CD4-positive, alpha-beta T cell (primary cell): ENCODE data around the gene MYRIP. TPM values are rescaled to one million over a fixed set of nuclear protein-coding genes. Genes with fewer than 3 reads are reported as not detected.

Source experiments
- ATAC-seq: fragments of 200-7000 bp; cut with Tn5 transposase; one replicate; pipeline ENCODE4 v1.10.0; 2022; ENCODE audit warnings: mild to moderate bottlenecking; ENCODE audit not compliant: poor library complexity
- CTCF ChIA-PET: fragments of 350-600 bp; sonication (Branson Sonifier 250); formaldehyde crosslinking; loops from one replicate; lab custom pipeline; 2021; ENCODE audit warnings: antibody characterized with exemption, inconsistent platforms; lab: Charles Lee
- POLR2A ChIA-PET: fragments of 350-600 bp; sonication (Branson Sonifier 250); formaldehyde crosslinking; loops from one replicate; lab custom pipeline; 2021; ENCODE audit warnings: antibody characterized with exemption, inconsistent platforms; lab: Charles Lee
- DNase-seq, 14 experiments: peaks; one replicate each; pipeline ENCODE4 v3.0.0-alpha.2; 2013 to 2020; ENCODE audit warnings: mixed read lengths in 2 of 14
- H3K27ac ChIP-seq, 2 donors: one replicate each; pipeline versions ENCODE4 v1.5.1 to v1.7.0; 2013; ENCODE audit warnings: low read length in 2 of 2, low read depth in 1 of 2, mild to moderate bottlenecking in 1 of 2
- H3K27me3 ChIP-seq, 2 experiments: 1 replicate in 1 of 2; 2 replicates in 1 of 2; pipeline versions ENCODE4 v1.6.1 to v1.7.0; 2013; ENCODE audit warnings: low read length in 2 of 2, control low read depth in 1 of 2, mild to moderate bottlenecking in 1 of 2, moderate library complexity in 1 of 2; ENCODE audit not compliant: insufficient read depth in 2 of 2, control insufficient read depth in 1 of 2
- H3K36me3 ChIP-seq: one replicate; pipeline ENCODE4 v1.6.1; 2013; ENCODE audit warnings: low read length, control low read depth; ENCODE audit not compliant: insufficient read depth
- H3K4me1 ChIP-seq: one replicate; pipeline ENCODE4 v1.6.1; 2013; ENCODE audit warnings: low read length, control low read depth; ENCODE audit not compliant: insufficient read depth
- H3K4me3 ChIP-seq: one replicate; pipeline ENCODE4 v1.5.1; 2013; ENCODE audit warnings: mild to moderate bottlenecking, low read length, moderate library complexity
- H3K9me3 ChIP-seq, 2 experiments: 1 replicate in 1 of 2; 2 replicates in 1 of 2; pipeline versions ENCODE4 v1.6.1 to v1.7.0; 2013; ENCODE audit warnings: low read length in 2 of 2, mild to moderate bottlenecking in 2 of 2, control low read depth in 1 of 2, moderate library complexity in 1 of 2; ENCODE audit not compliant: control insufficient read depth in 1 of 2, insufficient read depth in 1 of 2
- H3K27ac Mint-ChIP-seq: one replicate; pipeline ENCODE4 v1.8.0; 2020; ENCODE audit warnings: mixed read lengths
- H3K27me3 Mint-ChIP-seq: one replicate; pipeline ENCODE4 v1.8.0; 2021; ENCODE audit warnings: mixed read lengths
- H3K36me3 Mint-ChIP-seq: one replicate; pipeline ENCODE4 v1.8.0; 2021; ENCODE audit warnings: low read depth, mixed read lengths
- H3K4me1 Mint-ChIP-seq: one replicate; pipeline ENCODE4 v1.8.0; 2021; ENCODE audit warnings: low read depth, mixed read lengths
- H3K4me3 Mint-ChIP-seq: one replicate; pipeline ENCODE4 v1.8.0; 2020; ENCODE audit warnings: mild to moderate bottlenecking, mixed read lengths
- H3K9me3 Mint-ChIP-seq: one replicate; pipeline ENCODE4 v1.8.0; 2020; ENCODE audit warnings: mixed read lengths
- intact Hi-C, 2 experiments: fragments of 100-400 bp; cut with DNase I in 1 of 2; cut with micrococcal nuclease in 1 of 2; formaldehyde crosslinking; loops; one replicate each; pipeline versions ENCODE4 v1.15.1 to v1.9.0; 2023 to 2025; cut with DNase I, micrococcal nuclease
- total RNA-seq, 174 experiments: library from RNA in 2 of 174; stranded (reverse) in 2 of 174; gene quantifications; one replicate each; pipeline ENCODE4 v1.2.3 and lab custom pipeline; 2021 to 2026
- TF ChIP-seq, protein P1 (sequence below): fragments of 200-600 bp; IDR thresholded peaks from one replicate; pipeline ENCODE4 v1.8.0; 2022; ENCODE audit warnings: antibody characterized with exemption, mild to moderate bottlenecking

Gene MYRIP
- total RNA-seq, 2 experiments from 2014 or later = not detected

DNA sequence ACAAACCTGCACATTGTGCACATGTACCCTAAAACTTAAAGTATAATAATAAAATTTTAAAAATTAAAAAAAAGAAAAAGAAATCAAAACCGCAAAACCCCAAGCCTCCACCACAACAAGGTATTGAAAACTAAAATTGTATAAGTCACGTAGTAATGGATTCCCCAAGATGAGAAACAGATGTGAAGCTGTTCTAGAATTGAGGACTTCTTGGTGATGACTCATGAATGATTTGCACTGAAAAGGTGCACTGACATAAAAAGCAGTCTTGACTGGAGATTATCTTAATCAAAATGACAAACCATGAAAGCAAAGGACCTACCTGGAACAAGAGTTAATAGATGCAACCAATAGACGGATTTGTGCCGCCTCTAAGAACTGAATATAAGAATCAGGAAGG, 225.8 kb downstream of the MYRIP start:
- Mint-ChIP-seq H3K4me1 (no peaks in the 10 kb centered on the region), H3K9me3 (peaks cover 2% of the 10 kb centered on the region), H3K27me3 (no peaks in the 10 kb centered on the region), H3K4me3 (no peak overlapping the region), H3K36me3 (no peaks in the 10 kb centered on the region), H3K27ac (no peak overlapping the region)
- CTCF ChIA-PET = no interaction called here
- POLR2A ChIA-PET = no interaction called here
- no peak for DNase-seq
- H3K27ac ChIP-seq = no peak overlapping the region
- TF ChIP-seq, protein P1, sequence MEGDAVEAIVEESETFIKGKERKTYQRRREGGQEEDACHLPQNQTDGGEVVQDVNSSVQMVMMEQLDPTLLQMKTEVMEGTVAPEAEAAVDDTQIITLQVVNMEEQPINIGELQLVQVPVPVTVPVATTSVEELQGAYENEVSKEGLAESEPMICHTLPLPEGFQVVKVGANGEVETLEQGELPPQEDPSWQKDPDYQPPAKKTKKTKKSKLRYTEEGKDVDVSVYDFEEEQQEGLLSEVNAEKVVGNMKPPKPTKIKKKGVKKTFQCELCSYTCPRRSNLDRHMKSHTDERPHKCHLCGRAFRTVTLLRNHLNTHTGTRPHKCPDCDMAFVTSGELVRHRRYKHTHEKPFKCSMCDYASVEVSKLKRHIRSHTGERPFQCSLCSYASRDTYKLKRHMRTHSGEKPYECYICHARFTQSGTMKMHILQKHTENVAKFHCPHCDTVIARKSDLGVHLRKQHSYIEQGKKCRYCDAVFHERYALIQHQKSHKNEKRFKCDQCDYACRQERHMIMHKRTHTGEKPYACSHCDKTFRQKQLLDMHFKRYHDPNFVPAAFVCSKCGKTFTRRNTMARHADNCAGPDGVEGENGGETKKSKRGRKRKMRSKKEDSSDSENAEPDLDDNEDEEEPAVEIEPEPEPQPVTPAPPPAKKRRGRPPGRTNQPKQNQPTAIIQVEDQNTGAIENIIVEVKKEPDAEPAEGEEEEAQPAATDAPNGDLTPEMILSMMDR = no peak
- ATAC-seq = no peak
- H3K4me3 ChIP-seq = no peak overlapping the region
- no peaks in the 10 kb centered on the region for H3K9me3 ChIP-seq
- no peaks in the 10 kb centered on the region for H3K4me1 ChIP-seq
- intact Hi-C loops = no loop called here
- H3K27me3 ChIP-seq = no peaks in the 10 kb centered on the region
- H3K36me3 ChIP-seq = no peaks in the 10 kb centered on the region

DNA sequence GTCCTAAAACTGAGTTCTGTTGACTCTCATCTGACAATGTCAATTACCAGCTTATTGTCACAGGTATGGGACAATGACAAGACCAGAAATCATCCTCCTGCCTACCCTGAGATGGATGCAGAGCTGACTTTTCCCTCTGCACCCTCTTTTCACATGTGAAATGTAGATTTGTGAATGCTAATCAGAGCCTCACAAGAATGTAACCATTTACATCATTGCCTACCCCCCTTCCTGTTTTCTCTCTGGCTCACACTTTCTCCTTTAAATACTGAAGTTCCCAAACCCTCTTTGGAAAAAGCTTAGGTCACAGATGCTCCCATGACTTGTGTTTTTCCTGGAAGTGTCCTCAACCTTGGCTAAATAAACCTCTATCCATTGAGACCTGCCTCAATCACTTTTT, 228.2 kb downstream of the MYRIP start:
- no peak overlapping the region for H3K27ac ChIP-seq
- no peak for DNase-seq
- no peak for ATAC-seq
- Mint-ChIP-seq H3K27ac (no peak overlapping the region), H3K9me3 (no peaks in the 10 kb centered on the region), H3K4me1 (no peaks in the 10 kb centered on the region), H3K4me3 (no peak overlapping the region), H3K27me3 (no peaks in the 10 kb centered on the region), H3K36me3 (no peaks in the 10 kb centered on the region)
- ChIA-PET CTCF (no interaction called here), POLR2A (no interaction called here)
- H3K4me1 ChIP-seq = no peaks in the 10 kb centered on the region
- no peaks in the 10 kb centered on the region for H3K27me3 ChIP-seq
- no peak overlapping the region for H3K4me3 ChIP-seq
- intact Hi-C loops = no loop called here
- no peaks in the 10 kb centered on the region for H3K36me3 ChIP-seq
- no peaks in the 10 kb centered on the region for H3K9me3 ChIP-seq
- TF ChIP-seq, protein P1 = no peak

DNA sequence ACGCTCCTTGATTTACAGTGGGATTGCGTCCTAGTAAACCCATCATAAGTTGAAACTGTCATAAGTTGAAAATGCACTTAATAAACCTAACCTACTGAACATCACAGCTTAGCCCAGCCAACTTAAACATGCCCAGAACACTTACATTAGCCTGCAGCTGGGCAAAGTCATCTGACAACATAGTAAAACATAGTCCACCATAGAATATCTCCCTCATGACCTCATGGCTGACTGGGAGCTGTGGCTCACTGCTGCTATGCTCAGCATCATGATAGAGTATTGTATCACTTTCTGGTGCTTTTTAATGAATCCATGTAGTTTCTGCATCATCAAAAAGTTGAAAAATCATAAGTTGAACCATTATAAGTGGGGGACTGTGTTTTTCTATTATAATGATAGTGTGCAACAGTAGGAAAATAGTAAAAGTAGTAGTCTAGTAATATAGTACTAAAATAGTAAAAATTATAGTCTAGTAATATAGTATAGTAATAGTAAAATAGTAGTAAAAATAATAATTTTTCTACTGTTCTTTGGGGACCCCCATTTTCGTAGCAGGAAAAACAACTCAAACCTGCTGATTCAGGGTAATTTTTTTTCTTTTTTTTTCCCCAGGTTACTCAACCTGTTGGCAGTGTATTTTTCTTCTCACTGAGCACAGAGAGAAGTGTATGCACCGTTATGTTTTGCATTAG, 233.5 kb downstream of the MYRIP start:
- ATAC-seq (no peak), DNase-seq (no peak)
- Mint-ChIP-seq H3K36me3 (no peaks in the 10 kb centered on the region), H3K4me1 (no peaks in the 10 kb centered on the region), H3K9me3 (no peaks in the 10 kb centered on the region), H3K27ac (no peak overlapping the region), H3K4me3 (no peak overlapping the region), H3K27me3 (no peaks in the 10 kb centered on the region)
- TF ChIP-seq, protein P1 = no peak
- no peaks in the 10 kb centered on the region for H3K27me3 ChIP-seq
- POLR2A ChIA-PET = no interaction called here
- intact Hi-C loops = no loop called here
- no peak overlapping the region for H3K27ac ChIP-seq
- H3K9me3 ChIP-seq = no peaks in the 10 kb centered on the region
- CTCF ChIA-PET = no interaction called here
- no peak overlapping the region for H3K4me3 ChIP-seq
- H3K4me1 ChIP-seq = no peaks in the 10 kb centered on the region
- no peaks in the 10 kb centered on the region for H3K36me3 ChIP-seq
